ENCODE results near the gene MFNG.

MFNG gene

DNA sequence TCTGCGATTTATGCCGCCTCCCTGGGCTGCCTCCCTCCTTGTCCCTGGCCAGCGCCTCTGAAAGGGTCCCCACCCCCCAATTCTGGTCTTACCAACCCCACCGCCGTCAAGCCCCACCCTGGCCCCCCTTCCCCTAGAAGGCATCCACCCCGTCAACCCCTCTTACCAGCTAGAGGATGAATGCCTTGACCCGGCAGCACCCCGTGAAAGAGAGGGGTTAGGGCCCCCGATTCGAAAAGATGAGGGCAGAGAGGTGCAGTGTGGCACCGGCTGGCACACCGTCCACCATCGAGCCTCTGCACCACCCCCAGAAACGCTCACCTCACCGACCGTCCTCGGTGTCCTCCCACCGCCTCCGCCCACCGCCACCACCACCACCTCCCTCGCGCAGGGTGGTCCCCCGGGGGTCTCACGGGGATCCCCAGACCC, 59.5 kb downstream of the MFNG start:
- Histone ChIP-seq H3K36me3 (ENCODE audit: insufficient read depth, low read length) (no peaks in the 10 kb centered on the region), H3K4me1 (ENCODE audit: insufficient read depth, low read length, poor library complexity, severe bottlenecking) (peaks cover 3% of the 10 kb centered on the region), H3K4me3 (ENCODE audit: low read length, poor library complexity, severe bottlenecking) (no peak overlapping the region), H3F3A (ENCODE audit: low read depth) (no peaks in the 10 kb centered on the region), H3K9me3 (ENCODE audit: insufficient read depth, low read depth, low read length) (no peaks in the 10 kb centered on the region), H2AFZ (ENCODE audit: low read length) (no peak overlapping the region), H3K9me2 (replicated peaks; ENCODE audit: low read depth, low read length) (no peaks in the 10 kb centered on the region), H3K27me3 (ENCODE audit: insufficient read depth, low read length, poor library complexity, severe bottlenecking) (no peaks in the 10 kb centered on the region), H3K4me2 (ENCODE audit: low read depth, low read length, poor library complexity, severe bottlenecking) (no peak overlapping the region), H3K9ac (ENCODE audit: low read depth, low read length, poor library complexity, severe bottlenecking) (no peak overlapping the region), H4K20me1 (ENCODE audit: insufficient read depth, low read length, poor library complexity, severe bottlenecking) (no peaks in the 10 kb centered on the region), H3K79me2 (ENCODE audit: insufficient read depth, low read length) (no peaks in the 10 kb centered on the region)
- TF ChIP-seq EZH2phosphoT487 (IDR thresholded peaks at IDR 0.05; ENCODE audit: borderline replicate concordance): no peak
- no peak for TF ChIP-seq CTCF (conservative IDR thresholded peaks at IDR 0.05; ENCODE audit: low read length)

DNA sequence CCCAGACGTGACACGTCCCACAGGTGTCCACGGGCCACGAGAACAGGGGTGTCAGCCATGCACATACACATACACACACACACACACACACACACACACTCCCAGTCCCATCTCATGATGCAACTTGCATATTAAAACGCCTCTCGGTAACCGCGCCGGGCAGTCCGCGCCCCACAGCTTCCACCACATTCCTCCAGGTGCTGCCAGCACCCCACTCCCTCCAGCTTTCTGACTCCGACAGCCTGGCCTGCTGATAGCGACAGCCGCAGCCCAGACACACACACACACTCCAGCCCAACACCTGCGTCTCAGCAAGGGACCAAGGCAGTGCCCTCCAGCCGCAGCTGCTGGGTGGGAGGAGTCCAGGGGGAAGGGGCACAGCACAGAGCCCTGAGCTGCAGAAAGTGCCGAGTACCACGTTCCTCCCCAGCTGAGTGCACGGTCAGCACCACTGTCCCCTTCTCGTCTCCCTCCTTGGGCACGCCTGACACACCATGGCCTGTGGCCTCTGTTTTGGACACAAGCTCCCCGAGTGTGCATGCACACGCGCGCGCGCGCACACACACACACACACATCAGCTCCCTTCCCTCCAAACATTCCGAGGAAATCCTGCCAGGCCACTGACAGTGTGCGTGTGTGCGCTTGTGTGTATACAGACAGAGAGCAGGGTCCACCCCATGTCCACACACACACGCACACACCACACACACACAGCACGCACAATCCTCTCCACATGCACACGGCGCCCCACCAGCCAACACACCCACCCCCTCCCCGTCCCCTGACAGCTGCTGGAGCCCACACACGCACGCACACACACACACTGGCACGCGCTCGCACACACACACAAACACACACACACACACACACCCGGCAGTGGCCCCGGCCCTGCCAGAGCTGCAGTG, 60.1 kb downstream of the MFNG start:
- H4K20me1 ChIP-seq (ENCODE audit: insufficient read depth, low read length, poor library complexity, severe bottlenecking): no peaks in the 10 kb centered on the region
- H3F3A ChIP-seq (ENCODE audit: low read depth): no peaks in the 10 kb centered on the region
- H3K79me2 ChIP-seq (ENCODE audit: insufficient read depth, low read length): no peaks in the 10 kb centered on the region
- H3K4me1 ChIP-seq (ENCODE audit: insufficient read depth, low read length, poor library complexity, severe bottlenecking): peaks cover 3% of the 10 kb centered on the region
- no peaks in the 10 kb centered on the region for H3K36me3 ChIP-seq (ENCODE audit: insufficient read depth, low read length)
- H3K9me2 ChIP-seq (replicated peaks; ENCODE audit: low read depth, low read length): no peaks in the 10 kb centered on the region
- H2AFZ ChIP-seq (ENCODE audit: low read length): no peak overlapping the region
- H3K9ac ChIP-seq (ENCODE audit: low read depth, low read length, poor library complexity, severe bottlenecking): no peak overlapping the region
- H3K4me2 ChIP-seq (ENCODE audit: low read depth, low read length, poor library complexity, severe bottlenecking): no peak overlapping the region
- TF ChIP-seq CTCF (conservative IDR thresholded peaks at IDR 0.05; ENCODE audit: low read length) (no peak), EZH2phosphoT487 (IDR thresholded peaks at IDR 0.05; ENCODE audit: borderline replicate concordance) (no peak)
- no peaks in the 10 kb centered on the region for H3K9me3 ChIP-seq (ENCODE audit: insufficient read depth, low read depth, low read length)
- no peak overlapping the region for H3K4me3 ChIP-seq (ENCODE audit: low read length, poor library complexity, severe bottlenecking)
- no peaks in the 10 kb centered on the region for H3K27me3 ChIP-seq (ENCODE audit: insufficient read depth, low read length, poor library complexity, severe bottlenecking)

GRCh38 chr22:37425369-37425768, 60.8 kb downstream of the MFNG start:
- Histone ChIP-seq H3K4me2 (ENCODE audit: low read depth, low read length, poor library complexity, severe bottlenecking) (no peak overlapping the region), H3K4me1 (ENCODE audit: insufficient read depth, low read length, poor library complexity, severe bottlenecking) (peaks cover 3% of the 10 kb centered on the region), H3K9me3 (ENCODE audit: insufficient read depth, low read depth, low read length) (no peaks in the 10 kb centered on the region), H3K79me2 (ENCODE audit: insufficient read depth, low read length) (no peaks in the 10 kb centered on the region), H3K9me2 (replicated peaks; ENCODE audit: low read depth, low read length) (no peaks in the 10 kb centered on the region), H3K4me3 (ENCODE audit: low read length, poor library complexity, severe bottlenecking) (no peak overlapping the region), H2AFZ (ENCODE audit: low read length) (no peak overlapping the region), H3F3A (ENCODE audit: low read depth) (no peaks in the 10 kb centered on the region), H3K27me3 (ENCODE audit: insufficient read depth, low read length, poor library complexity, severe bottlenecking) (no peaks in the 10 kb centered on the region), H3K36me3 (ENCODE audit: insufficient read depth, low read length) (no peaks in the 10 kb centered on the region), H3K9ac (ENCODE audit: low read depth, low read length, poor library complexity, severe bottlenecking) (no peak overlapping the region), H4K20me1 (ENCODE audit: insufficient read depth, low read length, poor library complexity, severe bottlenecking) (no peaks in the 10 kb centered on the region)
- TF ChIP-seq EZH2phosphoT487 (IDR thresholded peaks at IDR 0.05; ENCODE audit: borderline replicate concordance) (no peak), CTCF (conservative IDR thresholded peaks at IDR 0.05; ENCODE audit: low read length) (no peak)

Data from Loucy (cell line).